ENCODE results near the gene PSMG1.
"Not testable (repeated sequence)": the region's sequence is repeated elsewhere in the genome, so short reads cannot be mapped to it uniquely, and the experiment has no call there.

The PSMG1 gene, protein sequence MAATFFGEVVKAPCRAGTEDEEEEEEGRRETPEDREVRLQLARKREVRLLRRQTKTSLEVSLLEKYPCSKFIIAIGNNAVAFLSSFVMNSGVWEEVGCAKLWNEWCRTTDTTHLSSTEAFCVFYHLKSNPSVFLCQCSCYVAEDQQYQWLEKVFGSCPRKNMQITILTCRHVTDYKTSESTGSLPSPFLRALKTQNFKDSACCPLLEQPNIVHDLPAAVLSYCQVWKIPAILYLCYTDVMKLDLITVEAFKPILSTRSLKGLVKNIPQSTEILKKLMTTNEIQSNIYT
- 10.5 reads per million, percentile 32 among the genes with 10 or more reads in this experiment for total RNA-seq

DNA sequence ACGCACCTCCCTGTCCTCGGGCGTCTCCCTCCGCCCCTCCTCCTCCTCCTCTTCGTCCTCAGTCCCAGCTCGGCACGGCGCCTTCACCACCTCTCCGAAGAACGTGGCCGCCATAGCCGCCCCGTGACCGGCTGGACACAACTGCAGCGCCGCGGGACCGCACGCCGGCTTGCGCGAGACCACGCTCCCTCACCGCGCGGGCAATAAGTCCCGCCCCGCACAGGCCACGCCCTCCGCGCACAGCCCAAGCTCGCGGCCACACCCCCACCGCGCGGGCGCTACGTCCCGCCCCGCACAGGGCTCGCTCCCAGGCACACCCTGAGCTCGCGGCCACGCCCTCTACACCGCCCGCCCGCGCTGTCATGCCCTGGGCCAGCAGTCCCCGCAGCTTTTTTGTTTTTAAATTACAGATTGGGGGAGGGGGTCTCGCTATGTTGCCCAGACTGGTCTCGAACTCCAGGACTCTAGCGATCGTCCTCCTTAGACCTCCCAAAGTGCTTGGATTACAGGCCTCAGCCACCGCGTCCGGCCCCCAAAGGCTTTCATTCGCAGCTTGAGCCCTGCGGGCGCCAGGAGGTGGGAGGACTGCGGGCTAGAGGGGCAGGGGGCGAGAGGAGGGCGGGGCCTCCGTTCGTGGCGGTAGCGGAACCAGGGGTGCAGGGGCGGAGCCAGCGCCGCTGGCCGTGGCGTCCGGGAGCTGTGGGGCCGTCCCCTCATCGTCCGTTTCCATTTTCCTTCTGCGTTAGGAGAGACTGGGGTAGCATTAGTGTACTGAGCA is at the start of gene PSMG1:
Gene PSMG1, minus strand, starts transcription at position 180 of the 778 bp plus-strand sequence. Its CDS starts 66 bp downstream, at position 114.
- peak; percentile 90 for DNase-seq

DNA sequence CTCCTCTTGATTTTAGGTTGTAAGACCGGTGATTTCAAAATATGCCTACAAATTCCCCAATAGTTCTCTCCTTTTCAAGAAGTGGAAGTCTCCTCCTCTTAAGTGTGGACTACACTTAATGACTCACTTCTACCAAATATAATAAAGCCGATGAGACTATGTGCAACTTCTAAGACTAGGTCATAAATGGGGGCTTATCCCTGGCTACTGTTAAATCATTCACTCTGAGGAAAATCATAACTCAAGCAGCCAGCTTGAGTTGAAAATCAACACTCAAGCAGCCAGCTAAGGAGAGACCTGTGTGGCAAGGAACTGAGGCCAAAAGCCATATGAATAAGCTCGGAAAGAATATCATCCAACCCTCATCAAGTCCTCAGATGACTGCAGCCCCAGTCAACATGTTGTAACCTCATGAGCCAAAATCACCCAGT is 49.6 kb upstream of the PSMG1 start:
- DNase-seq, result no peak

DNA sequence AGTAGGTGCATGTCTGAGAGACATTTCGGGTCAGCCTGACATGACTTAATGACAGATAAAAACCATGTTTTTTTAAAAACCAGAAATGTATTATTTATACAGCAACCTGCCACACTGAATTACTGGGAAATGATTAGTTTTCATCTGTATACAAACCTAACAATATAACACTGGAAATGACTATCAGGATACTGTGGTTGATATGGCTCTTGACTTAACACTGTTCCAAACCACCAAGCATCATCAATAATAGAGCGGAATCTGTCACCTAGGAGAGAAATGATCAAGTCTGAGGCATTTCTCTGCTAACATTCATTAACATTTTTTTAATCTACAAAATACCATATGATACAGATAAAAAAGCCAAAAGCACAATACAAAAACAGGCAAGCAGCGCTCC is 41.7 kb upstream of the PSMG1 start:
- no peak for DNase-seq

DNA sequence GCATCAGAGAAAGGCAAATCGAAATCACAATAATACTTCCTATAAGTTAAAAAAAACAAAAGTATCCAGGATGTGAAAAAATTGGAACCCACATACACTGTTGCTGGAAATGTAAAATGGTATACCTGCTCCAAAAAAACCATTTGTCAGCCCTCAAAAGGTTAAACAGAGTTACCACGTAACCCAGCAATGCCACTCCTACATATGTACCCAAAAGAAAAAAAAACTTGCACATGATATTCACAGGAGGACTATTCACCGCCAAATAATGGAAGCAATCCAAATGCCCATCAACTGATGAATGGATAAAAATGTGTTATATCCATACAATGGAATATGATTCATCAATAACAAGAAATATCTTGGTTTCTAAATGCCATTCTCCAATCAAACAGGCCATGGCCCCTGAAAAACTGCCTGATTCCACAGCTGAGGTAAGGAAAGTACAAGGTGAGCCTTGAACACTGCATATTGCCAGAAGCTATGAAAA is 38.8 kb upstream of the PSMG1 start:
- DNase-seq, result no peak

DNA sequence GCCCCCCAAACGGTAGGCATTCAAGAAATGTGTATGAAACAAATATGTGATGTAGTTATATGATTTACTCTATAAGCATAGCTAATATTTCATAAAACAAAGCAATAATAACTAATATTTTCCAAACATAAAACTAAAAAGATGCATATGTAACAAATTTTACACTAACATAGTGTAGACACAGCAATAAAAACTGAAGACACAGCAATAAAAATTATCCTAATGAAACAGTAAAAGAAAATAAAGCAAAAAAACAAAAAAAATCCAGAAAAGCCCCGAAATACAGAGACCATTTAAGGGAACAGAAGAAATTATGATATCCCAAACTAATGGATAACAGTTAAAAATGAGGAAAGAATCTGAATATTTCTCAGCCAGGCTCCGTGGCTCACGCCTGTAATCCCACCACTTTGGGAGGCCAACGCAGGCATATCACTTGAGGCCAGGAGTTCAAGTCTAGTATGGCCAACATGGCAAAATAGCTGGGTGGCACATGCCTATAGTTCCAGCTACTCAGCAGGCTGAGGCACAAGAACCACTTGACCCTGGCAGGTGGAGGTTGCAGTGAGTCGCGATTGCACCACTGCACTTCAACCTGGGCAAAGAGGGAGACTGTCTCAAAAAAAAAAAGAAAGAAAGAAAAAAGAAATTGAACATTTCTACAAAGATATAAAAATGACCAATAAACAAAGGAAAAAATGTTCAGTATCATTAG is 38.2 kb upstream of the PSMG1 start:
- no peak for DNase-seq

DNA sequence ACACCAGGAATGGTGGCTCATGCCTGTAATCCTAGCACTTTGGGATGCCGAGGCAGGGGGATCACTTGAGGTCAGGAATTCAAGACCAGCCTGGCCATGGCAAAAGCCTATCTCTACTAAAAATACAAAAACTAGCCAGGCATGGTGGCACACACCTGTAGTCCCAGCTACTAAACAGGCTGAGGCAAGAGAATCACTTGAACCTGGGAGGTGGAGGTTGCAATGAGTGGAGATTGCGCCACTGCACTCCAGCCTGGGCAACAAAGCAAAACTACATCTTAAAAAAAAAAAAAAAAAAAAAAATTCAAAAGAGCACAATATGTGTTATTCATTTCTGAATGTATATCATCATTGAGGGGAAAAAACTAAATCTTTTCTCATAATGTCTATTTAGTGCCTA is 37.6 kb upstream of the PSMG1 start:
- not testable (repeated sequence) for DNase-seq

DNA sequence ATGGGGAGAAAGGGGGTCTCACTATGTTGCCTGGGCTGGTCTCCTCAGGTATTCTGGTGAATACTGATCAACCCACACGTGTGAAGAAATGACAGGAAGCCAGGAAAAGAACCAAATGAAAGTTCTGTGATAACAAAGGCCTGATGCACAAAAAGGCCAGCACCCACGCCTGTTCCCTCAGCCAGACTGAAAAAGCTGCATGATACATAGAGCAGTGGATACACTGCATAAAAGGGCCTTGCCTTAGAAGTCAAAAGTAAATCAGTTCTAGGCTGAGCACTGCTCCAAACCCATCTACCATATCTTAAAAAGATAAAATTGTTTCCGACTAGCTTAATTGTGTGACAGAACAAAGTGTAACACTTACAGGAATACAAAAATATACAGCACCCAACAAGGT is 36.9 kb upstream of the PSMG1 start:
- no peak for DNase-seq

DNA sequence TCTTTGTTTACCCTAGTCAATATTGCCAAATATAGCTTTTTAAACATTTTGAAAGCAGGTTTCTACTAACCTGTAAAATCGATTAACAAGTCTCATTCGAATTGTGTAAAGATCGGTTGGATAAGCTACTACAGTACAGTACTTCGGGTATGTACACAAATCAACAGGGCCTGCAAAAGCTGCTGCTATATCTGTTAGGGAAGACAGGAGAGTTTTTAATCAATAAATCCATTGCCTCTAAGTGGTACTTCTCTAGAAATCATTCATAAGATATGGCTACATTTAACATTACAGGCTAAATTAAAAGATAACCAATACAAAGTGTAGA is 34.8 kb upstream of the PSMG1 start:
- DNase-seq, result no peak

DNA sequence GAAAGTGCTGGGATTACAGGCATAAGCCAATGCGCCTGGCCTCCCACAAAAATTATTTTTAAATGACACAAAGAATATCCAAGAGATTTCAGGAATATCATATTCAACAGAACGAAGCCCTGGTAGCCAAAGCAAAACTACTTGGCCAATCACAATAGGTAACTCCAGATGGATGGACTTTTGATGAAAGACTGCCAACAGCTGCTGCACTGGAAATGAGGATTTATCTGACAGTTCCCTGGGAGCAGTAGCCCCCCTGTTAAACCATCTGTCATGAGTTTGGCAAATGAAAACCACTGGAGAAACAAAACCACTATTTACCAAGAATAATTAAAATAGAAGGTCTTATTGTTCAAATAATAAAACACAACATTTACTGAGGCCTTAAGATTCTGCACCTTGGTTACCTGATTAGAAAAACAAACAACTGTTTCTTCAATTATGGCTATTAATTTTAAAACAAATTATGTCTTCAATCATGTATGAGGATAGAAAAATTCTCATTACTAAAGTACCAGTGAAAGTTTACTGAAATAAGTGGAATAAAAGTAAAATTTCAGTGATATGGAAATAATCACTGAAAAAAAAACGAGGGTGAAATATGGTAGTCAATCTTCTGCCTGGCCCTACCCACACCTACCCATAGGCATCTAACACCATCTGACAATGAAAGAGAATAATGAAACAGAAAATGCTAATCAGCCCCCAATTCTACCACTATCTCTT is 34.3 kb upstream of the PSMG1 start:
- no peak for DNase-seq

DNA sequence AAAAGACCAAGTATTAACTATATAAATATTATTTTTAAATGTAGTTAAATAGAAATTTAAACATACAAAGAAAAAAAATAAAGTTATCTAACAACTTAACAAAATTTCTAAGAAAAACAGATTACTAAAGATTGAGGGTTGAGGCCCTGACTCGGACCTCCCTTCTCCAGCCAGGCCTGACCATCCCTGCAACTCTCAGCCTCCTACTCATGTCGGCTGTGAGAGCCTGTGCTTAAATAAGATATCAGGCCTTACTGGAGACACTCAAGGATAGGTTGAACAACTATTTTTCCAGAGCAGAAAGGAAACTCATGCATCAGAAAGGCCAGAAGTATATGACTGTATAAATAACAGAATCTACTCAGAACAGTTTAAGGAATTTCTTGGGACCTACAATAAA is 33.0 kb upstream of the PSMG1 start:
- no peak for DNase-seq

DNA sequence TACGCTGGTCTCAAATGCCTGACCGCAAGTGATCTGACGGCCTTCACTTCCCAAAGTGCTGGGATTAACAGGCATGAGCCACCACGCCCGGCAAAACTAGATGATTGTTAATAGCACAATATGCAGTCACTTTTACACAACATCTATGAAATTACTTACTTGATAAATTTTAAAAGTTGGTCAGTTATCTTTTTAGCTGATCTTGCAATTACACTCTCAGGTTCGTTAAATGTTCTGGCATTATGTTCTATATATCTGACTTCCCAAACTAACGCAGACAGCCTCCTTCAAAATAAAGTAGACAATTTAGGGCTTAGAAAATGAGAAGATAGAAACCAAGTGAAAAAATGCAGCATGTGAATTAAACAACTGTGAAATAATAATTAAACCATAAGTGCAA is 31.8 kb upstream of the PSMG1 start:
- no peak for DNase-seq

DNA sequence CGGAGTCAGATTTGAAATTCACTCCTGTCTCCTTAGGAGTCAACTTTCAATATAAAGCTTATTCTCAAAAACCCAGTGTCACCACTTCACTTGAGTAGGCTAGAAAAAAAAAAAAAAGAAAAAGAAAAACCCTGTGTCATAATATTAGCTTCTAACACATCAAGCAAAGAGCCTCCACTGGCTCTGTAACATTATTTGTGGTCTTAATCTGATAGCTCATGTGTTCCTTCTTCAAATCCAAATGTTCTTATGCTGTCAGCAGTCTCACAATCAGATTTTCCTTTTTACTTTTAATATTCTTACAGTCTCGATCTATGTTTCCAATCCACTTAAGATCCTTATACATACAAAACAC is 26.1 kb upstream of the PSMG1 start:
- no peak for DNase-seq

DNA sequence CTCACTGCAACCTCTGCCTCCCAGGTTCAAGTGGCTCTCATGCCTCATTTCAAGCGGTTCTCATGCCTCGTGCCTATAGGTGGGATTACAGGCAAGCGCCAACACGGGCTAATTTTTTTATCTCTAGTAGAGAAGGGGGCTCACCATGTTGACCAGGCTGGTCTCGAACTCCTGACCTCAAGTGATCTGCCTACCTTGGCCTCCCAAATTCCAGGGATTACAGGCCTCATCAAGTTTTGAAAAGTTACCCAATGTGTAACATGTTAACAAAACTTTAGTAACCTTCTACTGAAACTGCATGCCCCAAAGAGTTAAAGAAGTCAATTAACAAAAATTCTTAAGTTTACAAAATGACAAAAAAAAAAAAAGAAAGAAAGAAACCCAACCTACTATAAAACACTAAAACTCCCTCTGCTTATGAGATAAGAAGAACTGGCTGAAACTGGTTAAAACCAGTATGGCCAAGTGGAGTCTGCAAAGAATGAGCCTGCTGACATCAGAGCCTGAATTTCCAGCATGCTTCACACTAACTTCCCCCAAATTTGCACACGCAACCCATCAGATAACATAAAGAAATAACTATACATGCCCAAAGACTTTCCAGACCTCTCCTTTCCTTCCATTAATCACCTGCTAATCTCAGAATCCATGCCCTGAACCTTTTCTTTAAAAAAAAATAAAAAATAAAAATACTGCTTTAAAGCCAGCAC is 25.5 kb upstream of the PSMG1 start:
- DNase-seq, result no peak

DNA sequence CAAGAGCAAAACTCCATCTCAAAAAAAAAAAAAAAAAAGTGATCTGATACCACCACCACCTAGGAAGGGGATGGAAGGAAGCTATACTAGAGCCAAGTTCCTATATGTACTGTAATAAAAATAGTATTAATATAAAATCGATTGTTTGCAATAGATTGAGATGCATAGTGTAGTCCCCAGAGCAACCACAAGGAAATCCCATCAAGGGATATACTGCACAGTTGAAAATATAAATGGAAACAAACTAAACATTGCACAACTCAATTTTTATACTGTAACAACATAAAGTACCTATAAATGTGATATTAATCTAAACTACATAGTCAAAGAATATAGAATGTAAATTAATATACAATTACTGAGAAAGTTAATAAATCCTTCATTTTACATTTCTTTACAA is 20.9 kb upstream of the PSMG1 start:
- no peak for DNase-seq

DNA sequence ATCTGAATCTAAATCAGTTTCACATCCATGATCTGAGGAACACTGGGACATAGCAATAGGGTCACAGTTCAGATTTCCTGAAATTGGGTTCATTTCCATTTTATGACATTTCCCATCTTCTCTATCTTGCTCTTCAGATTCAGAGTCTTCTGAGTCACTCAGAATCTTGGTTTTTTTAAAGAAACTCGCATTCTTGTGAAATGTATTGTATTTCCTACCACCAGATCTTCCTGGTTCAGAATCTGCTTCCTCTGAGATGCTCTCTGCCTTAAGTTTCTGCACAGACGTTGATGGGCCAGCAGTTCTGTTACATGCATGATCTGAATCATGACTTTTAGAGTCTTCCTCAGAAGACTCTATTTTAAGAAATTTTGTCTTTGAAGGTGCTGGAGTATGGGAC is 15.5 kb upstream of the PSMG1 start:
- no peak for DNase-seq

DNA sequence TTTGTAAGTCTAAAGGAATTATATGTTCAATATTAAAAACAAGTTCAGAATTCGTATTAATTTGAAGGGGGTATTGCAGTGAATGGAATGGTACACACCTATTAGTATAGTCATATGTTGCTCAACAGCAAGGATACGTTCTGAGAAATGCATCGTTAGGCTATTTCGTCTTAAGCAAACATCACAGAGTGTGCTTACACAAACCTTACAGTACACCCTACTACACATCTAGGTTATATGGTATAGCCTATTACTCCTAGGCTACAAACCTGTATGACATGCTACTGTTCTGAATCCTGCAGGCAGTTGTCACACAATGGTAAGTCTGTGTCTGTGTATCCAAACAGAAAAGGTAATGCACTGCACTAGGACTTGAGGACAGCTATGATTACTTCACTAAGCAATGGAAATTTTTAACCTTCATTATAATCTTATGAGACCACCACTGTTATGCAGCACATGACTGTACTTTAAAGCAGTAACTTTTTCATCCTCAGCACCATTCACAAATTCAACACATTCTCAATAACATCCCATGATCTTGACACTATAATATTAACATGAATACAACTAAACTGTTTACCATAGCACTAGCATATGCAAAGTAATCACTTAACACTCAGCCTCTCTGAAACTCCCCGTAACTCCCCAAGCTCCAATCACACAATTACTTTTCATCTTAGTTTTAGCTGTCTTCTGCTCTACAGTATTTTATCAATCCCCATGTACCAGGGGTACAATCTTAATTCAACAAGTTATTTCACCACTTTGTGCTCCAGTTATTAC is 14.4 kb upstream of the PSMG1 start:
- DNase-seq, result no peak

DNA sequence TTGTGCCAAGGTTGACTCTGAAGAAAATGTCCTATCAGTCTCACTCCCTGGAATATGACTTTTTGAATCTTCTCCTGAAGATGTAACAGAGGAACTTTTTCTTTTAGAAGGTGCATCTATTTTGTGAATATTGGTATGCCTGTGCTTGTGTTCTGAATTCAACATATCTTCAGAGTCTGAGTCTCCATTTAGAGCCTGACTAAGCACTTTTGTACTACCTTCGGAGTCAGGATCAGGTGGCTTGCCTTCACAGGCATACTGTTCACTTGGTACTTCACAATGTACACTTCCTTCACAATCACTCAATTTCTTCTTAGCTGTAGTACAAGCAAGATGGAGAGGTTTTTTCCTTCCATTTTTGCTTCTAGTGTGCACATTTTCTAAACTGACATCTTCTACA is 13.6 kb upstream of the PSMG1 start:
- no peak for DNase-seq

DNA sequence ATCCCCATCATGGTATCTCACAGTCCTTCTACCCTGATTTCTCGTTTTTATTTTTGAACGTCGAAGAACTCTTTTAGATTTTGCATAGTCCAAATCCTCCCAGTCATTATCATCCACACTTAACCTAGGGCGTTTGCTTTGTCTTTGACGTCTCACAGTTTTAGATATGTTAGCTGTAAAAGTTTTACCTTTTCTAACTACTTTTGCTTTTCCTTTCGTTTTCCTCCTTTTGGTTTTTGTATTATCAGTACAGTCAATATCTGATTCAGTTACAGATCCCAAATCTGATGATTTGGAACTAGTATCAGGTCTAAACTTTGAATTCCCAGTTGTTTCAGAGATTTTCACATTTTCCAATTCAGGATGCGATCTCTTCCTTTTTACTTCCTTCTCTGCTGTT is 13.1 kb upstream of the PSMG1 start:
- DNase-seq, result no peak

DNA sequence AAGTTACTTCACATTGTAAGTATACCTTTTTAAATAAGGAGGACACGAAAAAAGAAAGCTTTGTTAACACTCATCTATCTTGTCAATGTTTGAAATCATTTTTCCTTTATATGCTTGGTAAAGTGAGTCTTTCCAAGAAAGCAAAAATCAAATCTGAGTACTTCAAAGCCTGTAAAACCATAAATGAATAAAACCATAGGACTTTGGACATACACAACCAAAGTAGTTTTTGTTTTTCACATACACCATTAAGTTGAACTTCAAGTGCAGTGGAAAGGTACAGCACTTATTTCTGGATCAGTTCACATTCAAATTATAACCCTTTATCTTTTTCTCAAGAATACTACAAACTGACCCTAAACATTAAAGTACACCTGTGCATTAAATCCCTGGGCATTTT is 10.1 kb upstream of the PSMG1 start:
- no peak for DNase-seq

DNA sequence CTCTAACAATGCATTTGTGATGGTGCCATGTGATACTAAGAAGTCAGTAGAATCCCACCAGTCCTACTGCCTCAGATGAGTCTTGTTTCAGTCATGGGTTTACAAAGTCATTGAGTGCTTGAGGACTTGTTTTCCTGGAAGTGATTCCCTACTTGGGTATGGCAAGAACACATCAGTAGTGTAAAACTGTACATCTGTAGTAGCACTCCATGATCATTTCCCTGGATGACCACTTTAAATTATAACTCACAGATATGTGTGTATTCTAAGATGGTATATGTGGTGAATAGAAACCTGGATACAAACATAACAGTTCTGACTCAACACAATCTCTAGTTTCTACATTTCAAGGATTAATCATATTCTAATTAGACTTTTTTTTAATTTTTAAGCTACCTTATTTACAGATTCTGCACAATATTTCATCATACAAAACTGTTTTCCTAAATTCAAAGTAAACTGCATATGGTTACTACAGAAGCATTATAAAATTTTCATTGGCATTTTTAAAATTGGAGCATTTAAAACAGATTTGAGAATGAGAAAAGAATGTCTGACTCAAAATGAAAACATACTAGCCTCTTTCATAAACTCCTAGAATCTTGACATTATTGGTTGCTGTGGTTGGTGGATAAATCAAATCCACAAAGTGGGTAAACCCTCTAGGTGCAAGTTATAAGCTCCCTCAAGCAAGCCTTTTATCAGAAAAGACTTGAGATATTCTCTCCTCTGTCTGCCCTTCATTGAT is 6.8 kb upstream of the PSMG1 start:
- DNase-seq, result no peak
